Right renal cortex interstitium (tissue), 3 donors: ENCODE measurements around the gene DEDD. TPM values are rescaled to one million over a fixed set of nuclear protein-coding genes. Genes with fewer than 3 reads are reported as not detected.

Experiments used
- DNase-seq, 3 donors: peaks; one replicate each; pipeline ENCODE4 v3.0.0-alpha.2; 2013; ENCODE audit warnings: low read depth in 3 of 3, low spot score in 2 of 3
- polyA plus RNA-seq, 3 donors: library from polyadenylated mRNA; unstranded; fragments of 120-200 nt; gene quantifications; one replicate each; pipeline ENCODE4 v1.2.1, GENCODE V29; 2013; ENCODE audit not compliant: insufficient read length in 3 of 3

The DEDD gene
- polyA plus RNA-seq, 3 donors, result 41.5 to 46.0 (median 43.2) TPM

GRCh38 chr1:161077426-161077825 lies 55.0 kb downstream of the DEDD start:
- no peak for DNase-seq

DNA sequence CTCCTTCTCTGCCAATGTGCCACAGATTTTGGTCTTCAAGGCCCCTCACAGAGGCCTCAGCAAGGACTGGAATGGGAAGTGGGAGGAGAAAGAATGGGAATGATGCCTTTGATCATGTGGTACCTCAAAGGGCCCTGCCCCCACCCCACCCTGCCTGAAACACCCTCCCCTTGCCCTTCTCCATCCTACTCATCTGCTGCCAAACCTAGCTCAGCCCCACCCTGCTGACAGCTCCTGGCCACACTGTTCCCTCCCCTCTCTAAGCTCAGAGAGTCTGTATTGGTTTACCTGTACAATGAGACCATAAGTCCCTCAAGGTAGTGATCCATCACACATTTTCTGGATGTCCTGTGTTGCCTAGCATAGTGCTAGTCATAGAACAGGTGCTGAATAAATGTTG lies 56.1 kb downstream of the DEDD start:
- no peak for DNase-seq

GRCh38 chr1:161074676-161075368 lies 57.6 kb downstream of the DEDD start:
- DNase-seq, result no peak

DNA sequence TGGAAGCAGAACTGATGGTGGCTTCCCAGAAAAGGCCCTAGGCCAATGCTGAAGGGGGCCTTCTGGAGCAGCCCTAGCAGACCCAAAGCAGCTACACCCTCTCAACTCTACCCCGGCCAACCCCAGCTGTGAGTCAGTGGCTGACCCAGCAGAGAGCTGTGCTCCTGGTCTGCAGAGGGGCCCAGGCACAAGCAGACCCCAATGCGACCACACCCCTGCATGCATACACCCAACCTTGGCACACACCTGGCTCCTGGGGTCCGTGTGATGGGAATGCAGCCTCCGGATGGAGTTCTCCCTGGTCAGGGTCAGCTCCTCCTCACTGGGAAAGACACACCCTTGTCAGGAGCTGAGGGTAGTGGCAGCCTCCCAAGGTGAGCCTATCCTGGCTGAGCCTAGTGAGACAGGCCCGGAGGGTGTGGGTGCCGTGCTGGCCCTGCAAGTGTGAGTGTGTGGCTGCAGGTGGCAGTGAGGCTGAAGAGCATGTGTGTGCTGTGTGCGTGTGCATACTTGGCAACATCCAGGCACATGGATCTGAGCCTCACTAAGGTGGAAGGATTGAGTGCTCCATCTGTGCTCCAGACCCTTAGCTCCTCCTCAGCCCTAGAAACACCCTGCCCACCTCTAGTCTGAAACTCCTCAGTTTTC lies 58.9 kb downstream of the DEDD start:
- DNase-seq, result no peak

DNA sequence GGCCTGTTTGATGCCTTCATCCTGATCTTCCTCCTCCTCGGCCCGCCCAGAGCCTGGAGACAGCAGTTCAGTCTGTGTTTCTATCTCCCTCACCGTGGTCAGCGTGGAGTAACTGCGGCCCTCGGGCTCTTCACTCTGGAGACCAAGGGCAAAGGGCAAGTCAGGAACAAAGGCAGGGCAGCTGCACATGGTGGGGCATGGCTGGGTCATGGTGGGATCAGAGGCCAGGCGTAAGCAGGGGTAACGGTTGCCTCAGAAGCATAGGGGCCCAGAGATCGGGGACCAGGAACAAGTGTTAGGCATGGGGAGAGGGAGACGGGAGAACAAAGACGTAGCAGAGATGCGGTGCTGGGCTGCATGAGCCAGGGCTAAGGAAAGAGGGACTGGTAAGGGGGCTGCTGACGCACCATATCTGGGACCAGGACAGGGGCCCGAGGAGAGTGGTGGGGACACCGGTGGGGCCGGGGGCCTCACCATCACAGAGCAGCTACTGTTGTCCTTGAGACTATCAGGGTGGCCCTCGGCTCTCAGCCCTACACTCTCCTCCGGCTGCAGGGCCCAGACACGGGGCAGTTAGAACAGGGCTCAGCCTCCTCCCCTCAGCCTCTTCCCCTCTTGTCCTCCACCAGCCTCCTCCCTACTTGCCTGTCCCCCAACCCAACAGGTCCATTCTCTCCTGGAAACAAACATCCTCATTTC lies 59.6 kb downstream of the DEDD start:
- DNase-seq, result no peak

- DNase-seq, result no peak
Observed at GRCh38 chr1:161071886-161072371, 60.5 kb downstream of the DEDD start.

Other genes with a start within 250 kb of the DEDD start
- gene ITLN1, start 247.5 kb downstream of the DEDD start, polyA plus RNA-seq, result 1 to 10 TPM; 1.0 to 2.8 (median 1.2) TPM
- gene ITLN2, start 177.9 kb downstream of the DEDD start, polyA plus RNA-seq, result under 1 TPM in 1 of 3 donors, not detected in 2; 0.47 TPM
- gene F11R, start 111.5 kb downstream of the DEDD start, polyA plus RNA-seq, result 100 to 1,000 TPM in 1 of 3 donors, 10 to 100 TPM in 2; 93.8 to 100 (median 93.9) TPM
- 10 to 100 TPM; 43.0 to 52.1 (median 49.5) TPM for gene TSTD1, start 93.7 kb downstream of the DEDD start, polyA plus RNA-seq
- 10 to 100 TPM; 55.5 to 60.9 (median 60.2) TPM for gene USF1, start 86.7 kb downstream of the DEDD start, polyA plus RNA-seq
- gene ARHGAP30, start 62.8 kb downstream of the DEDD start, polyA plus RNA-seq, result 1 to 10 TPM; 1.9 to 2.2 (median 2.0) TPM
- 1 to 10 TPM; 1.4 to 3.9 (median 3.5) TPM for gene NECTIN4, start 43.1 kb downstream of the DEDD start, polyA plus RNA-seq
- gene KLHDC9, start 34.3 kb downstream of the DEDD start, polyA plus RNA-seq, result 10 to 100 TPM; 16.4 to 18.7 (median 17.6) TPM
- 10 to 100 TPM; 79.7 to 87.7 (median 84.3) TPM for gene PFDN2, start 14.6 kb downstream of the DEDD start, polyA plus RNA-seq
- 10 to 100 TPM; 49.0 to 52.7 (median 51.3) TPM for gene NIT1, start 14.6 kb downstream of the DEDD start, polyA plus RNA-seq
- 100 to 1,000 TPM; 173 to 177 (median 174) TPM for gene UFC1, start 21.3 kb upstream of the DEDD start, polyA plus RNA-seq
- 10 to 100 TPM; 43.4 to 48.1 (median 47.9) TPM for gene USP21, start 26.8 kb upstream of the DEDD start, polyA plus RNA-seq
- gene PPOX, start 33.8 kb upstream of the DEDD start, polyA plus RNA-seq, result 10 to 100 TPM; 31.9 to 38.8 (median 35.0) TPM
- 10 to 100 TPM; 31.5 to 37.3 (median 34.1) TPM for gene B4GALT3, start 44.8 kb upstream of the DEDD start, polyA plus RNA-seq
- gene ADAMTS4, start 66.4 kb upstream of the DEDD start, polyA plus RNA-seq, result 1 to 10 TPM in 2 of 3 donors, under 1 TPM in 1; 0.83 to 1.1 (median 1.1) TPM
- 100 to 1,000 TPM; 206 to 223 (median 214) TPM for gene NDUFS2, start 69.7 kb upstream of the DEDD start, polyA plus RNA-seq
- 10 to 100 TPM; 13.8 to 15.6 (median 14.4) TPM for gene FCER1G, start 82.6 kb upstream of the DEDD start, polyA plus RNA-seq
- 1 to 10 TPM in 2 of 3 donors, not detected in 1; 2.0 to 4.4 TPM for gene APOA2, start 91.0 kb upstream of the DEDD start, polyA plus RNA-seq
- gene TOMM40L, start 93.4 kb upstream of the DEDD start, polyA plus RNA-seq, result 10 to 100 TPM; 15.9 to 16.7 (median 16.4) TPM
- gene NR1I3, start 105.5 kb upstream of the DEDD start, polyA plus RNA-seq, result 1 to 10 TPM; 1.5 to 4.7 (median 4.1) TPM
- 1 to 10 TPM in 1 of 3 donors, under 1 TPM in 2; 0.86 to 1.4 (median 0.96) TPM for gene PCP4L1, start 126.1 kb upstream of the DEDD start, polyA plus RNA-seq
- gene MPZ, start 177.3 kb upstream of the DEDD start, polyA plus RNA-seq, result 1 to 10 TPM; 3.0 to 3.6 (median 3.1) TPM
- gene SDHC, start 181.7 kb upstream of the DEDD start, polyA plus RNA-seq, result 100 to 1,000 TPM; 283 to 300 (median 290) TPM
- gene CFAP126, start 235.2 kb upstream of the DEDD start, polyA plus RNA-seq, result 10 to 100 TPM; 13.6 to 17.6 (median 15.8) TPM